Measurements from ENCODE around the gene PRCD. TPM values are rescaled to one million over a fixed set of nuclear protein-coding genes. Genes with fewer than 3 reads are reported as not detected.
"Not testable (repeated sequence)": the region's sequence is repeated elsewhere in the genome, so short reads cannot be mapped to it uniquely, and the experiment has no call there.

The PRCD gene
- total RNA-seq, 1 donor from 2014 or later, result not detected

- DNase-seq (ENCODE audit: low read depth), result not testable (repeated sequence)
Measured at GRCh38 chr17:76525513-76525833, 14.4 kb upstream of the PRCD start.

GRCh38 chr17:76527016-76527415, 12.8 kb upstream of the PRCD start:
- DNase-seq (ENCODE audit: low read depth), result not testable (repeated sequence)

- DNase-seq (ENCODE audit: low read depth), result peak; percentile 76
Measured at GRCh38 chr17:76527430-76528111, 12.3 kb upstream of the PRCD start.

- no peak for DNase-seq (ENCODE audit: low read depth)
Measured at GRCh38 chr17:76528156-76528527, 11.7 kb upstream of the PRCD start.

- DNase-seq (ENCODE audit: low read depth), result no peak
Measured at GRCh38 chr17:76528528-76529223, 11.2 kb upstream of the PRCD start.

- DNase-seq (ENCODE audit: low read depth), result peak; percentile 81
Measured at GRCh38 chr17:76529224-76530094, 10.4 kb upstream of the PRCD start.

GRCh38 chr17:76530095-76530723, 9.6 kb upstream of the PRCD start:
- DNase-seq (ENCODE audit: low read depth), result peak; percentile 36

- DNase-seq (ENCODE audit: low read depth), result no peak
Measured at GRCh38 chr17:76530811-76531485, 8.9 kb upstream of the PRCD start.

- no peak for DNase-seq (ENCODE audit: low read depth)
Measured at GRCh38 chr17:76531486-76532038, 8.3 kb upstream of the PRCD start.

- no peak for DNase-seq (ENCODE audit: low read depth)
Measured at GRCh38 chr17:76532072-76532651, 7.7 kb upstream of the PRCD start.

- not testable (repeated sequence) for DNase-seq (ENCODE audit: low read depth)
Measured at GRCh38 chr17:76533640-76534359, 6.0 kb upstream of the PRCD start.

GRCh38 chr17:76534831-76535732, 4.8 kb upstream of the PRCD start:
- DNase-seq (ENCODE audit: low read depth), result no peak

GRCh38 chr17:76535788-76536510, 3.9 kb upstream of the PRCD start:
- DNase-seq (ENCODE audit: low read depth), result no peak

- DNase-seq (ENCODE audit: low read depth), result no peak
Measured at GRCh38 chr17:76536511-76537287, 3.1 kb upstream of the PRCD start.

- no peak for DNase-seq (ENCODE audit: low read depth)
Measured at GRCh38 chr17:76537288-76537577, 2.6 kb upstream of the PRCD start.

- no peak for DNase-seq (ENCODE audit: low read depth)
Measured at GRCh38 chr17:76537578-76538280, 2.1 kb upstream of the PRCD start, which contains the start of gene CYGB. CYGB (minus strand) TSS chr17:76537709; CDS start chr17:76537542, 167 bp downstream.
